ENCODE results near the gene DNASE2B.

DNA sequence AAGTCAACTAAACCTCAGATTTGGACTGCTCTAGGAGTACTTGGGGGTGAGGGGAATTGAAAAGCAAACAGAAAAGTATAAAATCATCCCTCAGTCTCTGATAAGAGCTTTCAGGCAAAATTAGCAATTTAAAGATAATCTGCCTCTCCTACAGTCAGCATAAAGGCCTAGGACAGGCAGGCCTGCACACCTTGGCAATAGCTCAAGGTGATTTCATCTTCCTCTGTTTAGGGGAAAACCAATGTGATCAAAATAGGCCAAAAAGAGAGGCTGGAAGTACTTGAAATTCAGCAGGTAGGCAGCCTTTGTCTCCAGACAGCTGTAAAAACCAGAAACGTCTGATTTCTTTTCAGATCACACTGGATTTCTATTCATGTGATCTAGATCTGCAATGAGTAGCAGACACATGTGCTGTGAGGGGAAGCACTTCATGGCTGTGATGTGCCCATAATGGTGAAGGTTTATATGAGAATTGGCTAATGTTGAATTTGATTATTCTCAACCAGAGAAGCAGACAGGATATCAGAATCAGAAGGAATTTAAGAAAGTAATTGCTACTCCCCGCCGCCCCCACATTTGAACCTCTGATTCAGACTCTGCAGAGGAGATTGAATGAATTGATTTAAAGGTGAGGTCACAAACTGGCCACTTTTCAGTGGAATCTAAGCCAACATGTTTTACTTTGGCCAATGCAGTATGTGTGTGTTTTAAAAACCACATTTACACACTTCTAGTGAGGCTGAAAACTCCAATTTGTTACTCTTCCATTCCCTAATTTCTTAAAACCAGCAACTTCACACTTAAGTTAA is 45.8 kb upstream of the DNASE2B start:
- TF ChIP-seq CTCF (IDR thresholded peaks at IDR 0.05) (no peak), POLR2A (IDR thresholded peaks at IDR 0.05) (no peak)

Data from prostate gland (tissue), 2 donors.